NAMALWA (cell line): ENCODE data around the gene EFNB3.
A peak's percentile ranks its signal among the peaks of the same experiment; 100 is the strongest.

Experiments used
- DNase-seq: peaks from one replicate; pipeline ENCODE4 v3.0.0-alpha.2; 2015; ENCODE audit warnings: low spot score

The EFNB3 gene

DNA sequence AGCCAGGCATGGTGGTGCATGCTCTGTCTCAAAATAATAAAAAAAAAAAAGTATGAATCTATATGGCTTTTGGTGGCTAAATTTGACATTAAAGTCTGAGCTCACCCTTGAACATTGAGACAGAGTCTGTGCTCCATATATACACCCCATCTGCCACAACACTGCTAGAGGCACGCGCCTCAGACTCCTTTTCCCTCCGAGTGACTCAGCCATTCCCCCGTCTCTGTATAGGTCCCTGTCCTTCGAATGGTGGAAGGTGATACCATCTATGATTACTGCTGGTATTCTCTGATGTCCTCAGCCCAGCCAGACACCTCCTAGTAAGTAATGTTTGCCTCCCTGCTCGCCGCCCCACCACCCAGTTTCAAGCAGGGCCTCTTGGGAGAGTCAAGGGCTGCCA, 4.5 kb upstream of the EFNB3 start:
- no peak for DNase-seq

DNA sequence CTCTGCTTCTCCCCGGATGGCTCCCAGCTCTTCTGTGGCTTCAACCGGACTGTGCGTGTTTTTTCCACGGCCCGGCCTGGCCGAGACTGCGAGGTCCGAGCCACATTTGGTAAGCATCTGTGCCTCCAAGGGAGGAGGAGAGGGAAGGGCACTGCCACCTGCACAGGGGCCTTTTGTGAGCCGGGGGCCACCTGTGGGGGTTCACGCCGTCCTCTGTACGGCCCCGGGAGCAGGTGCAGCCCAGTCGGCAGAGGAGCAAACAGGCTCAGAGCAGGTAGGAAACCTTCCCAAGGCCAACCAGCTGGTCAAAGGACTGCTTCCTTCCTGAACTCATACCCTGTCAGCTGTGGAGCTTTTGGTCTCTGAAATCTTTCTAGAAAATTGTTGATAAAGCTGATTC, 3.3 kb upstream of the EFNB3 start:
- no peak for DNase-seq

DNA sequence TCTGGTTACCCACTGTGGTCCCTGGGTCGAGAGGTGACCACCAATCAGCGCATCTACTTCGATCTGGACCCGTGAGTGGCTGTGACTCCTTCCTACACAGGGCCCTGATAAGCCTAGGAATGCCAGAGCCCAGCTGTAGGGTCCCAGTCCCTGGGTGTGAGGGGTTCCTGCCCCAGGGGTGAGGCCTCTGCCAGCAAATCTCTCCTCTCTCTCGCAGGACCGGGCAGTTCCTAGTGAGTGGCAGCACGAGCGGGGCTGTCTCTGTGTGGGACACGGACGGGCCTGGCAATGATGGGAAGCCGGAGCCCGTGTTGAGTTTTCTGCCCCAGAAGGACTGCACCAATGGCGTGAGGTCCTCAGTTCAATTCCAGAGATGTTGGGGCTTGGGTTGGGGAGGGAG, 2.2 kb upstream of the EFNB3 start:
- DNase-seq = no peak

DNA sequence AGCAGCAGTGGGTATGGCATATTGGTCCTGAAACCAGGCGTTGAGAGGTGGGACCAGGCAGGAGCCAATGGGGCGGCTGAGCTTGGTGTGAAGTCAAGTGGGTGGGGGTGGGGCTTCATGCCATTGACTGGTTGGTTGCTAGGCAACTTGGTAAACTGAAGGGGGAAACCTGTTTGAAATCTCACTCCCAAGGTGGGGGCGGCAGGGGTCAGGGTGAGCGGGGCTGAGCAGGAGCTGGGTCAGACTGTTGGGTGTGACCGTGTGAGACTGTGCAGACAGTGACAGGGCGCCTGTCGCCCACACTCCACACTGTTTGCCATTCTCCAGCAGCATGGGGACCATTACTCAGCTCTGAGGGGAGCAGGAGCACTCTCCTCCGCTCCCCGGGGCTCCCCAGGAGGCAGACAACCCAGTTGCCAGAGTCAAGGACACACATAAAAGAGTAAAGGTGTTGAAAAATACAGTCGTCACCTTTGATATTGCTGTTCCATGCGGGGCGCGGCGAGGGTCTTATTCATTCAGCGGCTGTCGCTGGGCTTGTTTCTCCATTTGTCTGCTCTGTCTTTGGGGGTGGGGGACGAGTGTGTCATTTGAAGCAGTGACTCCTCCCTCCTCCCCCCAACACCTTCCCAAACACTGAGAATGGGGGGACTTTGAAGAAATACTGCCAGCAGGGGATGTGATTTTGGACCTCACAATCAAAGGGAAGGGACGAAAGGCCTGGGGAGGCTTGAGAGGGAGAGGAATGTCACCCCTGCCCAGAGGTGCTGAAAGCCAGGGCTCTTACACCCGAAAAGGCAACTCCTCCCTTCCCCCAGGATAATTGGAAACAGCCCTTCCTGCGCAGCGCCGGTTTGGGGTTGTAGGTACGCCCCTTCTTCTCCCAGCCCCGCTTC, 1.2 kb upstream of the EFNB3 start:
- peak; percentile 35 for DNase-seq

DNA sequence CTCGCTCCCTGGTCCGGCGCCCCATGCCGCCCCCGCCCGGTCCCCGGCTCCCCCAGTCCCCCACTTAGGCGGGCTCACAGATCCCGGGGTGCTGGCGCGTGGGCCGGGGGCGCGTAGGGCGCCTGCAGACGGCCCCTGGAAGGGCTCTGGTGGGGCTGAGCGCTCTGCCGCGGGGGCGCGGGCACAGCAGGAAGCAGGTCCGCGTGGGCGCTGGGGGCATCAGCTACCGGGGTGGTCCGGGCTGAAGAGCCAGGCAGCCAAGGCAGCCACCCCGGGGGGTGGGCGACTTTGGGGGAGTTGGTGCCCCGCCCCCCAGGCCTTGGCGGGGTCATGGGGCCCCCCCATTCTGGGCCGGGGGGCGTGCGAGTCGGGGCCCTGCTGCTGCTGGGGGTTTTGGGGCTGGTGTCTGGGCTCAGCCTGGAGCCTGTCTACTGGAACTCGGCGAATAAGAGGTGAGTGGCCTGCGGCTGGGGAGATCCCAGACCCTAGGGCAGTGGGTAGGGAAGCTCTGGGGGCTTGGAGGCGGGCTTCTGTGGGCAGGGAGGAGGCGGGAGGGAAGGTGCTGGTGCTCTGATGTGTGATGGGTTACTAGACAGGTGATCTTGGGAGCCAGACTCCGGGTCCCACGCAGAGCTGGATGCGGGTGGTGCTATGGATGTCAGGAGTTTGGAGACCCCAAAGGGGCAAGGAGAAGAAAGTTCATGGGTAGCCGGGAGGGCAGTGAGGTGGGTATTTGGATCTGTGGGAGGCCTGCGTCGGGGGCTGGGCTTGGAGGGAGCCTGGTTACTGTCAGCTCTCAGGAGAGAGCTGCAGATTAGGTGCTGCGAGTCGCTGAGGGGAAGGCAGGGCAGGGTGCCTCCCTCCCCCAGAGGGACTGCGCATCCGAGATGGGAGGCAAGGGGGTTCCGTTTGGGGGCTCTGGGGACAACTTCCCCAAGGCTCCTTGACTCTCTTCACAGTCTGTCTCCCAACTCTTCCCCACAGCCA, 560 bp downstream of the EFNB3 start:
- no peak for DNase-seq

DNA sequence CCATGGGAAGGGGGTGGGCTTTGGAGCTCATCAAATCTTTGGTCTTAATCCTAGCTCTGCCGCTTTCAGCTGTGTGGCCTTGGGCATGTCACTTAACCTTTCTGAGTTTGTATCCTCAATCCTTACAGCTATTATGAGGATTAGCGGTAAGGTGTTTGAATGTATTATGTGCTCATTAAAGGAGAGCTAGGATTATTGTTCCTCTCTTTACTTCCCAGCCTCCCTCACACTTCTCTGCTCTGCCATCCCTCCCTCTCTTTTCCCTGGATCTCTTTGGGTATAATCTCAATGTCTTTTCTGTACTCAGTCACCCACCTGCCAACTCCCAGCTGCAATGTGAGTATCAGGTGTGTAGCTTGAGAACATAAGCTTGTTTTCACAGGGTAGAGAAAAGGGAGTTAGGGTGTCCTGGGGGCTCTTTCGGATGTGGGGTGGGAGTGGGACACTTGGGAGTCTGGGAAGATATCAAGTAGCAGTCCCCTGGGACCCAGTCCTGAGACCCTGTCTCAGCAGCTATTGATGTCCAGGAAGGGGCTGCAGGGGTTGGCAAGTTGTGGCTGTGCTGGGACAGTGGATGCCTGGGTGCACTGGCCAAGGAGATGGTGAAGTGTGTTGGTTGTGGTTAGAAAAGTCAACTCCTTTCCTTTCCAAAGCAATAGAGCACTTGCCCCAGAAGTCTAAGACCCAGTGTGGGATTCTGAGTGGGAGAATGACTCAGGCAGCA, 1.8 kb downstream of the EFNB3 start:
- no peak for DNase-seq

DNA sequence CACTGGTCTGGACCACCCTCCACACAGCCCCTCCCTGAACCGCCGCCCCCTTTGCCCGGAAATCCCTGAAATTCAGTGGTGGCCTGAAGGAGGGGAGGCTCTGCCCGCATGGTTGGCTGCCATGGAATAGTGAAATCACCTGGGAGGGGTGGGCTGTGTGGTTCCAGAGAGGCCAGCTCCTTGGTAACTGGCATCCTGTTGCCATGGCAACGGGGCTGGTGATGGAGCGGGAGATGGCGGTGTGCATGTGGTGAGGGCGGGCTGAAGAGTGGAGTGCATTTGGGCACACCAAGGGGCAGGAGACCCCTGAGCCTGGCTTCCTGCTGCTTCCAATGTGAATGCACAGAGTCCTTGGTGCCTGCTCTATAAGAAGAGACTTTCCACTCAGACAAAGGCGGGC, 2.4 kb downstream of the EFNB3 start:
- no peak for DNase-seq

DNA sequence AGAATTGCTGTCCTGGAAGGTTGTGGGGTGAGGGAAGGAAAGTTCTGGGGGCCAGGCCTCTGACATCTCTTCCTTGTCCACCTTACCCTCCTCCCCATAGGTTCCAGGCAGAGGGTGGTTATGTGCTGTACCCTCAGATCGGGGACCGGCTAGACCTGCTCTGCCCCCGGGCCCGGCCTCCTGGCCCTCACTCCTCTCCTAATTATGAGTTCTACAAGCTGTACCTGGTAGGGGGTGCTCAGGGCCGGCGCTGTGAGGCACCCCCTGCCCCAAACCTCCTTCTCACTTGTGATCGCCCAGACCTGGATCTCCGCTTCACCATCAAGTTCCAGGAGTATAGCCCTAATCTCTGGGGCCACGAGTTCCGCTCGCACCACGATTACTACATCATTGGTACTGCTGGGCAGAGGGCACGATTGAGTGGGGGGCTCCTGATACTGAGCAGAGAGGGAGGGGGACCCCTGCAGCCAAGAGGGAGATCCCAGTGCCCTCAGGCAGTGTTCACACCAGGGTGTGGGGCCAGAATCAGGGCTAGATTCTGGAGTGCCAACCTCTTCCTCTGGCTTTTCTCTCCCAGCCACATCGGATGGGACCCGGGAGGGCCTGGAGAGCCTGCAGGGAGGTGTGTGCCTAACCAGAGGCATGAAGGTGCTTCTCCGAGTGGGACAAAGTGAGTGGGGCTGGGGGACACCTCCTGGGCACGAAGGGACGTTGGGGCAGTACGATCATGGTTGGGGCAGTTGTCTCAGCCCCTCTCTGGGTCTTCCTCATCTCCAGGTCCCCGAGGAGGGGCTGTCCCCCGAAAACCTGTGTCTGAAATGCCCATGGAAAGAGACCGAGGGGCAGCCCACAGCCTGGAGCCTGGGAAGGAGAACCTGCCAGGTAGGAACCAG, 3.1 kb downstream of the EFNB3 start:
- DNase-seq = no peak

DNA sequence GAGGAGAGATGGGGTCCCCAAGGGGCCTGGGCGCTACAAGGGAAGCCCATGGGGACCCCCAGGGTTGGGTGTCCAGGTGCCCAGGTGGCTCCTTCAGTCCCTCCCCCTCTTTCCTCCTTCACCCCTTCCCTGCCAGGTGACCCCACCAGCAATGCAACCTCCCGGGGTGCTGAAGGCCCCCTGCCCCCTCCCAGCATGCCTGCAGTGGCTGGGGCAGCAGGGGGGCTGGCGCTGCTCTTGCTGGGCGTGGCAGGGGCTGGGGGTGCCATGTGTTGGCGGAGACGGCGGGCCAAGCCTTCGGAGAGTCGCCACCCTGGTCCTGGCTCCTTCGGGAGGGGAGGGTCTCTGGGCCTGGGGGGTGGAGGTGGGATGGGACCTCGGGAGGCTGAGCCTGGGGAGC, 4.0 kb downstream of the EFNB3 start:
- DNase-seq = no peak

DNA sequence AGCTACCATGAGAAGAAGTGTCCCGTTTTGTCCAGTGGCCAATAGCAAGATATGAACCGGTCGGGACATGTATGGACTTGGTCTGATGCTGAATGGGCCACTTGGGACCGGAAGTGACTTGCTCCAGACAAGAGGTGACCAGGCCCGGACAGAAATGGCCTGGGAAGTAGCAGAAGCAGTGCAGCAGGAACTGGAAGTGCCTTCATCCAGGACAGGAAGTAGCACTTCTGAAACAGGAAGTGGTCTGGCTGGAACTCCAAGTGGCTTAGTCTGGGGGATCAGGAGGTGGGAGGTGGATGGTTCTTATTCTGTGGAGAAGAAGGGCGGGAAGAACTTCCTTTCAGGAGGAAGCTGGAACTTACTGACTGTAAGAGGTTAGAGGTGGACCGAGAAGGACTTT, 5.3 kb downstream of the EFNB3 start:
- DNase-seq = no peak

DNA sequence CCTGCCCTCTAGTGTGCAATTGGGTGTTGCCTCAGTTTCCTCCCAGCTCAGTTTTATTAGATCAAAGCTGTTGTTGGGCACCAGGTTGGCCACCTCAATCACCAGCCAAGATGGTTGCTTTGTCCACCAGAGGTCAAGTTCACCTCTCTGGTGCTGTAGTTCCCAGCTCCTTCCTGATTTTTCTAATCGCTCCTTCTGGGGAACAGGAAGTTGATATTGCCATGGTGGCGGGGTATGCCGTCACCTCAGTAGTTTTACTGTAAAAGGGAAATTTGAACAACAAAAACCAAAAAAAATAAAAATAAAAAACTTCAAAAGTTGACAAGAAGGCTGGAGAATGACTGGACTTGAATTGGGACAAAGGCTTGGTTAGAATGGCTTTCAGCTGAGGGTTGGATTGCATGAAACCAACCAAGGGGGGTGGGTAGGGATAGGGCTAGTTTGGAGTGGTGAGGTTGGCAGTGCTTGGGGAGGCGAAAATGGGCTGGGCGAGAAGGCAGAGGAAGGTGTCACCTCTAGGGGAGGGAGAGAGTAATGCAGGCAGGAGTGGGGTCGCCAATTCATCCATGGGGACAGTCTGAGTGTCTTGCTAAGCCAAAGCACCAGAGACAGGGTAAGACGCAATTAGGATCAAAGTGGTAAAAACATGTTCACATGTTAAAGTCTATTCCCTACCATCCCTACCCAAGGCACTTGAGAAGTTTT, 6.2 kb downstream of the EFNB3 start:
- DNase-seq = peak; percentile 34

DNA sequence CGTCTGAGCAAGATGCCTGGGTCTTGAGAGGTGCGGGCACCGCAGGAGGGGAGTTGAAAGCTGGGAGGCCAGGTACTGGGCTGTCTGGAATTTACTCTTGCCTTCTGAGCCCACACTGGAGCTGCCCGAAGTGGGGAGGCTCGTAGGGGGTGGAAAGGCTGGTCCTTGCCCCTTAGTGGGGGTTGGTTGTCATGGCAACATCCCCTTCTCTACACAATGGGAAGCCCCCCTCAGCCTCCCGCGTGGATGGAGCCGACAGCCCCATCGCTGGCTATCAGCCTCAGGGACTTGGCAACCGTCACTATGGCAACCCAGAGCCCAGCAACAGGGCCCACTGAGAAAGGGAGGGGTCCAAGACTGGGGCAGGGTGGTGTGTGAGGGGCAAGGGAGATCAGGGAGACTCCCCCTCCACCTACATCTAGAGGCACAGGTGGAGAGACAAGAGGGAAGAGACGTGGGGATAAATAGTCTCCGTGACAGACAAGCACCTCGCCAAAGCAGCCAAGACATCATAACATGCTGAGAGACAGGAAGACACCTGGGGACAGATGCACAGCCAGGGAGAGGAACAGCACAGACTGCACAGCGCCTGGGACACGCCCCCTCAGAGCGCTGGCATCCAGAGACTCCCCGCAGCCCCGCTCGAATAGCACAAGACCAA, 7.2 kb downstream of the EFNB3 start:
- DNase-seq = no peak

DNA sequence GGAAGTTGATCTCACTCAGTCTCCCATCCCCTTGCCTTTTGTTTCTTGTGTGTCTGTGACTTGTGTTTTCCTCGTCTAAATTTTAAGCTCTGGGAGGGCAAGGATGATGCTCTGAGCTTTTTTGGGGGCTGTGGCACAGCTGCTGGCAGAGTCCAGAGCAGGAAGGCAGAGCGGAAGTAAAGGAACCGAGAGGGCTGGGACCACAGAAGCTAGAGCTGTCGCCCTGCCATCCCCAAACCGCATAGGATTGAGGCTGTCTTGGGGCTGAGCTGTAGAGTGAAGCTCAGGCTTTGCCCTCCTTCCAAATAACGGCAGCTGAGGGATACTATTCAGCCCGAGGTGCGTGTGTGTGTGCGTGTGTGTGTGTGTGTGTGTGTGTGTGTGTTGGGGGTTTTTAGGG, 8.8 kb downstream of the EFNB3 start:
- DNase-seq = no peak

DNA sequence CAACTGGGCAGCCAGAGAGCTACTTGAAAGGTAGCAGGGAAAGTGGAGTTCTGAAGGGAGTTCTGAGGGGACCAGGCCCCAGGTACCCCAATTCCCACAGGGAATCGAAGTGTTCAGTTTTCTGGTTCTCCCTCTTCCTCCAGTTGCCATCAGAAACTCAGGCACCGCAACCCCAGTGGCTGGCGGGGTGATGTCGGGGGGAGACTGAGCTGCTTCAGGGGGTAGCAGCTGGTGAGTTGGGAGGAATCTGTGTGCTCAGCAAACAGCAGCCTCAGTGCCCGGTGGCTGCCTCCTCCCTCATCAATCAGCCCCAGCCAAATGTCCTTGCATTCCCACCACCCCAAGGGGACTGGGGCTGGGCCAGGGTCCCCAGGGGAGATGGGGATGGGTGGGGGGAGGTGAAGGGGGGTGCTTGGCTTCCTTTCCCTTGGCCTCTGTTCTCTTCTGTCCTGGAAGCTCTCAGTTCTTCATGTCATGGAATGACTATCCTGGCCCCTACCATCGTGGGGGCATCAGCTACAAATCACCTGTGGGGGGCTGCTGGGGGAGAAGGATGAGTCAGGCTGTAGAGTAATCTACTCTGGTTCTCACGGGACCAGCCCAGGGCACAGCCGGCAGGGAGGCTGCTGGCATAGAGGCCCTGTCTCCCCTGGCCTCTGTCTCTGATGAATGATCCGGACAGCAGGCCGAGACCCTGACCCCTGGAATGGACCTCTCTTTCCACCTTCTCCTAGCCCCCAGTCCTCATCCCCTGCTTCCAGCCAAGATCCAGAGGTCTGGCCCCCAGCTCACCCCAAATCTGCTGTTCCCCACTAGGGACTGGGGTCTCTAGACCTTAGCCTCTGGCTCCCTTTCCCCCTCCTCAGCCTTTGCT, 10.0 kb downstream of the EFNB3 start:
- DNase-seq = no peak

DNA sequence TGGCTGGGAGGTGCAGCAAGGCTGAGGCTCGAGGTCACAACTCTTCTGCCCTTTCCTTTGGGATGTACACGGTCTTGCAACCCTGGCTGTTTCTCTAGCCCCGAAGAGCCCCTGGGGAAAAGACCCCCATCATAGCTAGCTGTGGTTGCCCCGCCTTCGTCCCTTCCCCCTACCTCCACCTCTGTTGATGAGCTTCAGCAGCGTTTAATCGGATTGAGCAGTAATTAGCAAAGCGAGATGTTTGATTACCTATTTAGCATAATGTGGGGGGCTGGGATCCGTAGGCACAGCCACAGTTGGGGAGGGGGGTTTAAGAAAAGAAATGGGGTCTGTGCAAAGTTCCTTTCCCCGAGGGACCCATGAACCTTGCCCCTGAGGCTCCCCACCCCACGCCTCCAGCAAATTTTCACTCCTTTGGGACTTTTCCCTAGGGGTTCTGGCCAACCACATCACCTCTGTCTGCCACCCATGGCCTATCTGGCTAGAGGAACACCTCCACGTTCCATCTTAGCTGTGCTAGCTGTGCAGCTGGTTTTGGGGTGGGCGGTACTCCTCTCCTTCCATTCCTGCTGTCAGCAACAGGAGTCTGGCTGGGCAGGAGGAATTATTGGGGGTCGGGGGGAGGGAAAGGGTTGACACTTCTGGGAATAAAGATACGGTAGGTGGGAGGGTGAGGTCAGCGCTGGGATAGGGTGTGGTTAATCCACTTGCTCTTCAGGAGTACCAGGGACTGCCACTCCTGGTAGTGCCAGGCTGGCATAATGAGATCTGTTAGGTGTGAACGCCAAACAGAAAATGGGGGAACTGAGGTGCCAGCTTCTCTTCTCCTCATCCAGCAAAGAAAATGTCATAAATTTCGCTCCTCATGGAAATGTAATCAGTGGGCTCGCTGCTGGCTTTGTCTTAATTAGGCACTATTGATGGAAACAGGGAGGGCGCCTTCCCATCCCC, 11.2 kb downstream of the EFNB3 start:
- no peak for DNase-seq

DNA sequence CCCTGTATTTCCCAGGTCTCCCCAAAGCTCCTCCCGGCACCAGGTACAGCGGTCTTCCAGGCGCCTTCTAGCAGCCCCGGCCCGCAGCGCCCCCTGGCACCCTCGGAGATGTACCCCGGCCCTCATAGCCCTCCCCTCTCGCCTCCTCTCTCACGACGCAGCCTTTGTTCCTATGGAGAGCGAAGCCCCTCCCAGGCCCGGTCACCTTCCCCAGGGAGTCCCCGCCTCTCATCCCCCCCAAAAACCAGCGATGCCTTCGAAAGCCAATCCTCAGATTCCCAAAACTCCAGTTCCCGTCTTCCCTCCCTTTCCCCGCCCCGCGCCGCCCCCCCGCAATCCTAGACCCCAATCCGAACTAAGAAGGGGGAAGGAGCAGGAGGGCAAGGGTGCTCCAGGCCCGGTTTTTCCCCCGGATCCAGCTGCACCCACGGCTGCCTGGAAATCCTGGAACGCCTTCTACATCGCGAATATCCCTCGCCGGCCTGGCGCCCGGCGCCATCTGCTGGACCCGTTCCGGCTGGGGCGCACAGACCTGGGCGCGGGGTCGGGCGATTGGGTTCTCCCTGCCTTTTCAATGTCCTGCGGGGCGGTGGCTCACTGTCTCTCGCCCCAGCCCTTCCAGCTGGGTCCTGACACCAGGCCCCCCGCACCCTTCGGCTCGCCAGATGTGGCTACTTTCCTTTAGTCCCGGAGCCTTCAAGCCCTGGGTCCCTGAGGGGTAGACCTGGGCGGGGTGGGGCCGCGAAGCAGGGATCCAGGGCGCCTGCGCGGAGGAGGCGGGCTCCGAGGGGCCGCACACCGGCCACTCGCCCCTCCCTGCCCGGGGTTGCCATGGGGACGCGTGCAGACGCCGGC, 12.1 kb downstream of the EFNB3 start, which contains the start of gene DNAH2:
TSS of gene DNAH2 (plus strand) at position 844 of the 855 bp plus-strand sequence. CDS start 1,991 bp downstream, outside the sequence.
- no peak for DNase-seq
